NT2/D1 (cell line): ENCODE results near the gene SEC24C.

Experiments
- SUZ12 ChIP-seq: IDR thresholded peaks from 2 replicates; pipeline ENCODE4 v1.6.1; 2011; ENCODE audit not compliant: insufficient read length, insufficient read depth; ENCODE audit errors: extremely low read depth
- YY1 ChIP-seq: IDR thresholded peaks from 2 replicates; pipeline ENCODE4 v1.6.1; 2011; ENCODE audit not compliant: insufficient read length, insufficient read depth
- ZNF274 ChIP-seq: IDR thresholded peaks from 2 replicates; pipeline ENCODE4 v1.6.1; 2011; ENCODE audit warnings: mild to moderate bottlenecking, low read depth, low read length

- TF ChIP-seq ZNF274, result no peak
- TF ChIP-seq YY1, result no peak
- TF ChIP-seq SUZ12, result no peak
Measured at GRCh38 chr10:73802276-73802991, 58.3 kb downstream of the SEC24C start.
